HUES64 (cell line): ENCODE results near the gene CBFA2T3.

Experiments
- H3K27ac ChIP-seq: 2 replicates; pipeline ENCODE4 v1.7.0; 2013; ENCODE audit warnings: low read depth, low read length, inconsistent platforms
- H3K27me3 ChIP-seq: 2 replicates; pipeline ENCODE4 v1.6.1; 2013; ENCODE audit warnings: mild to moderate bottlenecking, low read length; ENCODE audit not compliant: insufficient read depth
- H3K36me3 ChIP-seq: 2 replicates; pipeline ENCODE4 v1.6.1; 2013; ENCODE audit warnings: mild to moderate bottlenecking, low read length; ENCODE audit not compliant: insufficient read depth
- H3K4me1 ChIP-seq: 2 replicates; pipeline ENCODE4 v1.6.1; 2013; ENCODE audit warnings: mild to moderate bottlenecking, low read length, moderate library complexity; ENCODE audit not compliant: insufficient read depth
- H3K4me3 ChIP-seq: 2 replicates; pipeline ENCODE4 v1.5.1; 2013; ENCODE audit warnings: mild to moderate bottlenecking, low read length, moderate library complexity
- H3K9ac ChIP-seq: 2 replicates; pipeline ENCODE4 v1.6.1; 2013; ENCODE audit warnings: mild to moderate bottlenecking, low read depth, low read length
- H3K9me3 ChIP-seq: 2 replicates; pipeline ENCODE4 v1.6.1; 2013; ENCODE audit warnings: low read depth, low read length; ENCODE audit not compliant: insufficient read depth
- WGBS: fragments of 150-250, 120-280 bp; methylation state at CpG from one replicate; pipeline ENCODE4 v1.1.7; 2013; ENCODE audit warnings: missing lambda C conversion rate; 5-methylcytosine and 5-hydroxymethylcytosine counted together

Gene CBFA2T3

GRCh38 chr16:88938119-88938776 lies 38.8 kb downstream of the CBFA2T3 start:
- Histone ChIP-seq H3K4me1 (no peaks in the 10 kb centered on the region), H3K36me3 (no peaks in the 10 kb centered on the region), H3K9ac (no peak overlapping the region), H3K9me3 (no peaks in the 10 kb centered on the region), H3K27me3 (peaks cover 44% of the 10 kb centered on the region), H3K27ac (no peak overlapping the region), H3K4me3 (no peak overlapping the region)
- 90% methylated on average over 32 of the region's 32 CpGs for WGBS

- no peak overlapping the region for H3K9ac ChIP-seq
- H3K4me3 ChIP-seq, result no peak overlapping the region
- H3K36me3 ChIP-seq, result no peaks in the 10 kb centered on the region
- H3K27me3 ChIP-seq, result peaks cover 35% of the 10 kb centered on the region
- H3K27ac ChIP-seq, result no peak overlapping the region
- WGBS, result 95% methylated on average over 19 of the region's 19 CpGs
- no peaks in the 10 kb centered on the region for H3K4me1 ChIP-seq
- H3K9me3 ChIP-seq, result no peaks in the 10 kb centered on the region
Measured at GRCh38 chr16:88937206-88937621, 39.8 kb downstream of the CBFA2T3 start.

GRCh38 chr16:88936556-88937205 lies 40.3 kb downstream of the CBFA2T3 start:
- no peaks in the 10 kb centered on the region for H3K9me3 ChIP-seq
- no peak overlapping the region for H3K9ac ChIP-seq
- H3K4me3 ChIP-seq, result no peak overlapping the region
- WGBS, result 90% methylated on average over 31 of the region's 31 CpGs
- no peaks in the 10 kb centered on the region for H3K4me1 ChIP-seq
- no peak overlapping the region for H3K27ac ChIP-seq
- H3K36me3 ChIP-seq, result no peaks in the 10 kb centered on the region
- peaks cover 31% of the 10 kb centered on the region for H3K27me3 ChIP-seq

GRCh38 chr16:88936008-88936555 lies 40.9 kb downstream of the CBFA2T3 start:
- WGBS, result 88% methylated on average over 19 of the region's 19 CpGs
- H3K27ac ChIP-seq, result no peak overlapping the region
- H3K36me3 ChIP-seq, result no peaks in the 10 kb centered on the region
- peaks cover 31% of the 10 kb centered on the region for H3K27me3 ChIP-seq
- H3K9ac ChIP-seq, result no peak overlapping the region
- no peaks in the 10 kb centered on the region for H3K9me3 ChIP-seq
- H3K4me3 ChIP-seq, result no peak overlapping the region
- no peaks in the 10 kb centered on the region for H3K4me1 ChIP-seq

- no peaks in the 10 kb centered on the region for H3K4me1 ChIP-seq
- H3K27me3 ChIP-seq, result peaks cover 12% of the 10 kb centered on the region
- no peaks in the 10 kb centered on the region for H3K9me3 ChIP-seq
- H3K27ac ChIP-seq, result no peak overlapping the region
- no peak overlapping the region for H3K9ac ChIP-seq
- H3K4me3 ChIP-seq, result no peak overlapping the region
- 84% methylated on average over 33 of the region's 33 CpGs for WGBS
- H3K36me3 ChIP-seq, result no peaks in the 10 kb centered on the region
Measured at GRCh38 chr16:88934066-88934667, 42.8 kb downstream of the CBFA2T3 start.

GRCh38 chr16:88932929-88933328 lies 44.1 kb downstream of the CBFA2T3 start:
- H3K4me1 ChIP-seq, result no peaks in the 10 kb centered on the region
- no peaks in the 10 kb centered on the region for H3K9me3 ChIP-seq
- no peaks in the 10 kb centered on the region for H3K36me3 ChIP-seq
- peaks cover under 1% of the 10 kb centered on the region; the same call in 1 of the 2 replicates for H3K27me3 ChIP-seq
- WGBS, result 93% methylated on average over 12 of the region's 17 CpGs
- H3K9ac ChIP-seq, result no peak overlapping the region
- no peak overlapping the region for H3K4me3 ChIP-seq
- H3K27ac ChIP-seq, result no peak overlapping the region

- Histone ChIP-seq H3K9me3 (no peaks in the 10 kb centered on the region), H3K9ac (no peak overlapping the region), H3K27me3 (no peaks in the 10 kb centered on the region), H3K27ac (no peak overlapping the region), H3K36me3 (no peaks in the 10 kb centered on the region), H3K4me3 (no peak overlapping the region), H3K4me1 (no peaks in the 10 kb centered on the region)
- WGBS, result 97% methylated on average over 16 of the region's 21 CpGs
Measured at GRCh38 chr16:88931936-88932335, 45.1 kb downstream of the CBFA2T3 start.

- Histone ChIP-seq H3K4me1 (0 out of 2 replicates have a peak, but pooled peaks cover 2% of the 10 kb centered on the region), H3K36me3 (no peaks in the 10 kb centered on the region), H3K9me3 (no peaks in the 10 kb centered on the region), H3K27ac (no peak overlapping the region), H3K27me3 (no peaks in the 10 kb centered on the region), H3K9ac (no peak overlapping the region), H3K4me3 (no peak overlapping the region)
- WGBS, result 91% methylated on average over 20 of the region's 20 CpGs
Measured at GRCh38 chr16:88931373-88931900, 45.6 kb downstream of the CBFA2T3 start.

GRCh38 chr16:88930716-88931115 lies 46.3 kb downstream of the CBFA2T3 start:
- Histone ChIP-seq H3K27me3 (no peaks in the 10 kb centered on the region), H3K9ac (no peak overlapping the region), H3K4me3 (no peak overlapping the region), H3K4me1 (peaks cover 9% of the 10 kb centered on the region; the same call in 1 of the 2 replicates), H3K27ac (no peak overlapping the region), H3K36me3 (no peaks in the 10 kb centered on the region), H3K9me3 (no peaks in the 10 kb centered on the region)
- WGBS, result 89% methylated on average over 11 of the region's 12 CpGs

- 94% methylated on average over 14 of the region's 14 CpGs for WGBS
- no peaks in the 10 kb centered on the region for H3K27me3 ChIP-seq
- H3K4me1 ChIP-seq, result peaks cover 18% of the 10 kb centered on the region; the same call in 1 of the 2 replicates
- H3K9ac ChIP-seq, result no peak overlapping the region
- H3K36me3 ChIP-seq, result no peaks in the 10 kb centered on the region
- no peak overlapping the region for H3K27ac ChIP-seq
- no peak overlapping the region for H3K4me3 ChIP-seq
- no peaks in the 10 kb centered on the region for H3K9me3 ChIP-seq
Measured at GRCh38 chr16:88929091-88929445, 47.9 kb downstream of the CBFA2T3 start.
